Parathyroid adenoma (tissue), 2 donors: ENCODE measurements around the gene BICD1.

Experiments used
- H2AFZ ChIP-seq: fragments of 300-600 bp; sonication (generic); one replicate; pipeline ENCODE4 v1.7.0; 2017; ENCODE audit warnings: antibody characterized with exemption, mild to moderate bottlenecking
- H3K27ac ChIP-seq: fragments of 300-600 bp; sonication (generic); one replicate; pipeline ENCODE4 v1.7.0; 2017
- H3K27me3 ChIP-seq: fragments of 300-600 bp; sonication (generic); one replicate; pipeline ENCODE4 v1.7.0; 2017; ENCODE audit warnings: low read length; ENCODE audit not compliant: control insufficient read depth, insufficient read depth
- H3K36me3 ChIP-seq: fragments of 300-600 bp; sonication (generic); one replicate; pipeline ENCODE4 v1.7.0; 2017; ENCODE audit warnings: low read length; ENCODE audit not compliant: control insufficient read depth, insufficient read depth
- H3K4me1 ChIP-seq: fragments of 300-600 bp; sonication (generic); one replicate; pipeline ENCODE4 v1.7.0; 2017; ENCODE audit warnings: control low read depth
- H3K4me2 ChIP-seq: fragments of 300-600 bp; sonication (generic); one replicate; pipeline ENCODE4 v1.7.0; 2017; ENCODE audit warnings: low read length
- H3K4me3 ChIP-seq: fragments of 300-600 bp; sonication (generic); one replicate; pipeline ENCODE4 v1.7.0; 2017; ENCODE audit warnings: low read depth, low read length
- H3K79me2 ChIP-seq: fragments of 300-600 bp; sonication (generic); one replicate; pipeline ENCODE4 v1.7.0; 2017; ENCODE audit warnings: control low read depth
- H3K9ac ChIP-seq: fragments of 300-600 bp; sonication (generic); one replicate; pipeline ENCODE4 v1.7.0; 2017; ENCODE audit warnings: mild to moderate bottlenecking
- H3K9me3 ChIP-seq: fragments of 300-600 bp; sonication (generic); one replicate; pipeline ENCODE4 v1.7.0; 2017; ENCODE audit warnings: low read length; ENCODE audit not compliant: control insufficient read depth
- CTCF ChIP-seq: fragments of 300-600 bp; sonication (generic); IDR thresholded peaks from one replicate; pipeline ENCODE4 v1.7.0; 2017; ENCODE audit warnings: antibody characterized with exemption, mild to moderate bottlenecking
- donor health status: primary hyperparathyroidism.

BICD1 gene

DNA sequence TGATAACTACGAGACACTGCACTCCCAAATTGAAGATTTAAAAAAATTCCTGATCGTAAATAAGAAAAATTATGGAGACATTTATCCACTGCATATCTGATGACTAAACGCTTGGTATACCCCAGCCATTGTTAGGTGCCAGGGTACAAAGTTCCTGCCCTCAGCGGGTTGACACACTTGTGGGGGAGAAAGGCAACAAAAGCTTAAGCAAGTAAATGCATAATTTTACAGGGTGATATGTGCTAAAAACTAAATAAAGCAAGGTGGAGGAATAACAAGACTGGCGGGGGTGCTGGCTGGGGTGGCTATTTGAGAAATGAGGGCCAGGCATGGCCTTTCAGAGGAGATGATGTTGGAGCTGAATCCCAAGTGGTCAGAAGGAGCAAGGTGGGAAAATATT lies 25.0 kb downstream of the BICD1 start:
- H3K79me2 ChIP-seq, result peaks cover 21% of the 10 kb centered on the region
- no peak overlapping the region for H2AFZ ChIP-seq
- no peak overlapping the region for H3K27ac ChIP-seq
- no peaks in the 10 kb centered on the region for H3K9me3 ChIP-seq
- H3K4me3 ChIP-seq, result no peak overlapping the region
- H3K4me2 ChIP-seq, result no peak overlapping the region
- peaks cover 4% of the 10 kb centered on the region for H3K4me1 ChIP-seq
- H3K27me3 ChIP-seq, result no peaks in the 10 kb centered on the region
- TF ChIP-seq CTCF, result no peak
- H3K9ac ChIP-seq, result no peak overlapping the region
- H3K36me3 ChIP-seq, result no peaks in the 10 kb centered on the region

- Histone ChIP-seq H3K36me3 (no peaks in the 10 kb centered on the region), H3K27ac (no peak overlapping the region), H3K4me1 (peaks cover 4% of the 10 kb centered on the region), H3K4me2 (no peak overlapping the region), H3K79me2 (peaks cover 11% of the 10 kb centered on the region), H3K9me3 (no peaks in the 10 kb centered on the region), H3K27me3 (no peaks in the 10 kb centered on the region), H2AFZ (no peak overlapping the region), H3K4me3 (no peak overlapping the region), H3K9ac (no peak overlapping the region)
- no peak for TF ChIP-seq CTCF
Measured at GRCh38 chr12:32134101-32134888, 27.6 kb downstream of the BICD1 start.

DNA sequence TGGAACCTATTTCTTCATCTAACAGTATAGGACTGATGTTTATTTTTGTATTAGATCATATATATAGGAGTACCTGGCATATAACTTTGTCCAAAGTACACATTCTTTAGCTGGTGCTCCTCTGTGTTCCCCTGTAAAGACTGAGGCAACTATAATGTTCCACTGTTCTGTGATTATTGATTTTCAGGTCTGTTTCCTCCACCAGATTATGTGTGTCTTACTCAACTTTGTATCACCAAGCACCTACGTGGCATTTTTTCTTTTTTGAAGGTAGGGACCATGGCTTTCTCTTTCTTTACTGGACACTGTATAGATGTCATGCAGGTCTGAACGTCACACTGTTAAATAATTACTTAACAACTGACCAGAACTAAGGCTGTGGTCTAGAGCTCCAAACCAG lies 29.3 kb downstream of the BICD1 start:
- H2AFZ ChIP-seq, result no peak overlapping the region
- H3K4me3 ChIP-seq, result no peak overlapping the region
- H3K79me2 ChIP-seq, result peaks cover 8% of the 10 kb centered on the region
- no peak overlapping the region for H3K27ac ChIP-seq
- peaks cover 4% of the 10 kb centered on the region for H3K4me1 ChIP-seq
- H3K27me3 ChIP-seq, result no peaks in the 10 kb centered on the region
- no peaks in the 10 kb centered on the region for H3K36me3 ChIP-seq
- H3K4me2 ChIP-seq, result no peak overlapping the region
- H3K9me3 ChIP-seq, result no peaks in the 10 kb centered on the region
- no peak overlapping the region for H3K9ac ChIP-seq
- no peak for TF ChIP-seq CTCF

- H3K27me3 ChIP-seq, result no peaks in the 10 kb centered on the region
- H3K27ac ChIP-seq, result no peak overlapping the region
- H3K9ac ChIP-seq, result no peak overlapping the region
- H2AFZ ChIP-seq, result no peak overlapping the region
- no peak overlapping the region for H3K4me2 ChIP-seq
- no peaks in the 10 kb centered on the region for H3K36me3 ChIP-seq
- no peak overlapping the region for H3K4me3 ChIP-seq
- no peak for TF ChIP-seq CTCF
- H3K79me2 ChIP-seq, result peaks cover 11% of the 10 kb centered on the region
- H3K9me3 ChIP-seq, result no peaks in the 10 kb centered on the region
- peaks cover 4% of the 10 kb centered on the region for H3K4me1 ChIP-seq
Measured at GRCh38 chr12:32136404-32136803, 29.8 kb downstream of the BICD1 start.

DNA sequence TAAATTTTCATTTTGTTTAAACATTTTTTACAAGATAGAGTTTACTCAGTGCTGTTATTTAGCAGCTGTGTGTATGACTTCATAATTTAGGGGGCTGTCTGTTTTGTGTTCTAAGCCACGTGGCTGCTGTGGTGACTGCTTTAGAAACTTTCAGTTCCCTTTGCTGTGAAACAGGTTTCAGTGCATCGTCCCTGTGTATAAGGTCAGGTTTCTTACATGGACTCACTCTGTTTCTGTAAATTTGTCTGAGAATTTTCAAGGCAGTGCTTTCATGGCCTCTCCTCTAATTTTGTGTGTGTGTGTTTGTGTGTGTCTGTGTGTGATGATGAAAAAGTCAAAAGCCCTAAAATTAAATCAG lies 32.4 kb downstream of the BICD1 start:
- Histone ChIP-seq H3K27me3 (no peaks in the 10 kb centered on the region), H3K27ac (no peak overlapping the region), H2AFZ (no peak overlapping the region)

More for the DNA sequence above, 32.4 kb downstream of the BICD1 start:
- Histone ChIP-seq H3K4me2 (no peak overlapping the region), H3K79me2 (peaks cover 23% of the 10 kb centered on the region), H3K36me3 (no peaks in the 10 kb centered on the region), H3K9me3 (no peaks in the 10 kb centered on the region), H3K9ac (no peak overlapping the region), H3K4me3 (no peak overlapping the region), H3K4me1 (peaks cover 9% of the 10 kb centered on the region)
- no peak for TF ChIP-seq CTCF
